ENCODE results near the gene SURF6.

- no peak for TF ChIP-seq PKNOX1 (IDR thresholded peaks at IDR 0.05)
- no peak for TF ChIP-seq TARDBP (IDR thresholded peaks at IDR 0.05)
- no peak for TF ChIP-seq SUZ12 (IDR thresholded peaks at IDR 0.05)
- TF ChIP-seq FOXA1 (IDR thresholded peaks at IDR 0.05), result no peak
- no peak for TF ChIP-seq FOXM1 (IDR thresholded peaks at IDR 0.05; ENCODE audit: borderline replicate concordance)
- no peak for TF ChIP-seq FOXK2 (IDR thresholded peaks at IDR 0.05)
These were observed 4.2 kb downstream of the SURF6 start for GRCh38 chr9:133331641-133332380.

Data from HEK293T (cell line).